Right lung (tissue), 10 donors: ENCODE measurements around the gene CHST12. TPM values are rescaled to one million over a fixed set of nuclear protein-coding genes. Genes with fewer than 3 reads are reported as not detected.

Experiments
- DNase-seq, 2 donors: peaks; one replicate each; pipeline ENCODE4 v3.0.0-alpha.2; 2013
- long read RNA-seq, 8 donors: transcript quantifications; one replicate each; lab custom pipeline, GENCODE V29; 2026
- polyA plus RNA-seq, 5 donors: library from polyadenylated mRNA; unstranded; fragments of 120-200 nt; gene quantifications; one replicate each; pipeline versions ENCODE4 v1.2.1 to v1.2.3, GENCODE V29; 2013; ENCODE audit warnings: inconsistent platforms in 1 of 5, low replicate concordance in 1 of 5; ENCODE audit not compliant: insufficient read length in 5 of 5, insufficient read depth in 1 of 5

Gene CHST12
- polyA plus RNA-seq: 10 to 100 TPM in 4 of 5 donors, 1 to 10 TPM in 1; 9.9 to 22.2 (median 13.7) TPM
- long read RNA-seq, donor 1, full-length matches to known transcripts: 20 of 25 reads
- long read RNA-seq, donor 1, partial matches to known transcripts: 5 of 25 reads
- long read RNA-seq, donor 1, other reads (novel, unspliced or antisense): 0 of 25 reads
- long read RNA-seq, donor 2, full-length matches to known transcripts: 9 of 9 reads
- long read RNA-seq, donor 2, partial matches to known transcripts: 0 of 9 reads
- long read RNA-seq, donor 2, other reads (novel, unspliced or antisense): 0 of 9 reads
- long read RNA-seq, donor 3, full-length matches to known transcripts: 14 of 24 reads
- long read RNA-seq, donor 3, partial matches to known transcripts: 10 of 24 reads
- long read RNA-seq, donor 3, other reads (novel, unspliced or antisense): 0 of 24 reads
- long read RNA-seq, donor 4, full-length matches to known transcripts: 4 of 4 reads
- long read RNA-seq, donor 4, partial matches to known transcripts: 0 of 4 reads
- long read RNA-seq, donor 4, other reads (novel, unspliced or antisense): 0 of 4 reads
- long read RNA-seq, donor 5, full-length matches to known transcripts: 17 of 17 reads
- long read RNA-seq, donor 5, partial matches to known transcripts: 0 of 17 reads
- long read RNA-seq, donor 5, other reads (novel, unspliced or antisense): 0 of 17 reads
- long read RNA-seq, donor 6, full-length matches to known transcripts: 17 of 27 reads
- long read RNA-seq, donor 6, partial matches to known transcripts: 5 of 27 reads
- long read RNA-seq, donor 6, other reads (novel, unspliced or antisense): 5 of 27 reads
- long read RNA-seq, donor 7, full-length matches to known transcripts: 11 of 18 reads
- long read RNA-seq, donor 7, partial matches to known transcripts: 7 of 18 reads
- long read RNA-seq, donor 7, other reads (novel, unspliced or antisense): 0 of 18 reads
- long read RNA-seq, donor 8, full-length matches to known transcripts: 4 of 4 reads
- long read RNA-seq, donor 8, partial matches to known transcripts: 0 of 4 reads
- long read RNA-seq, donor 8, other reads (novel, unspliced or antisense): 0 of 4 reads

DNA sequence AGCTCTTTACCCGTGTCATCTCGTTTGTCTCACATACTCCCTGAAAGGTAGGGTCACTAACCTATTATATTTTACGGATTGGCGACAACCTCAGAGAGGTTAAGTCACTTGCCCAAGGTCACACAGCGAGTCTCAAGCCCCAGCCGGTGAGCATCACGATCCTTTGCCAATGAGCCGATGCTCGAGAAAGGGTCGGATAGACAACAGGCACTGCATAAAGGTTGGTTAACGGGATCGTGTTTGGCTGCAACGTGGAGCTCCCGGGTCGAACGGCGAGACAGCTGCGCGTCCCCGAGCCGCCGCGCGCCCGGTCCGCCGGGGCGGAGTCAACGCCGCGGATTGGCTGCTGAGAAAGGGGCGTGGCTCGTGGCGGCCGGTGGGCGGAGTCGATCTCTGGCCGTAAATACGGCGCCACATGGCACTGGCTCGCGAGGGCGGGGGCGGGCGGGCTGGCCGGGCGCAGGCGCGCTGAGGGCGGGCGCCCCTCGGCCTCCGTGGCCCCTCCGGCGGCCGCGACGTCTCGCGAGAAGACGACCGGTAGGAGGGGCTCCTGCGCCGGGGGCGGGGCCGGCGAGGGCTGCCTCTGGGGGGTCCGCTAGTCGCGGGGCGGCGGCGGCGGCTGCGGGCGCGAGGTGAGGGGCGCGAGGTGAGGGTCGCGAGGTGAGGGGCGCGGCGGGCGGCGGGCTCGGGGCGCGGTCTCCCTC is at the start of gene CHST12:
CHST12 (plus strand) TSS at position 598 of the 704 bp plus-strand sequence. CDS start 29,029 bp downstream, outside the sequence.
- peak; percentile 93 to 94 for DNase-seq

DNA sequence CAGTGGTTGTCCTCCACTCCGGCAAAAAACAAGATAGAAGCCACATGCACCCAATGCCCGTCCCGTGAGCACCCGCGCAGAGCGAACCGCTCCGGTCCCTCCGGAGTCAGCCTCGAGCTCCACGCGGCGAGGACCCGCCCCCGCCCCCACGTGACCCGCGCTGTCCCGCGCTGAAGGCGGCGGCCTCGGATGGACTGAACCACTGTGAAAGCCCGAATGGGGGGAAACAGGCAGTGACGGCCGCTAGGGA is 49.5 kb upstream of the CHST12 start:
- peak in 1 of 2 donors; percentile 93 for DNase-seq

DNA sequence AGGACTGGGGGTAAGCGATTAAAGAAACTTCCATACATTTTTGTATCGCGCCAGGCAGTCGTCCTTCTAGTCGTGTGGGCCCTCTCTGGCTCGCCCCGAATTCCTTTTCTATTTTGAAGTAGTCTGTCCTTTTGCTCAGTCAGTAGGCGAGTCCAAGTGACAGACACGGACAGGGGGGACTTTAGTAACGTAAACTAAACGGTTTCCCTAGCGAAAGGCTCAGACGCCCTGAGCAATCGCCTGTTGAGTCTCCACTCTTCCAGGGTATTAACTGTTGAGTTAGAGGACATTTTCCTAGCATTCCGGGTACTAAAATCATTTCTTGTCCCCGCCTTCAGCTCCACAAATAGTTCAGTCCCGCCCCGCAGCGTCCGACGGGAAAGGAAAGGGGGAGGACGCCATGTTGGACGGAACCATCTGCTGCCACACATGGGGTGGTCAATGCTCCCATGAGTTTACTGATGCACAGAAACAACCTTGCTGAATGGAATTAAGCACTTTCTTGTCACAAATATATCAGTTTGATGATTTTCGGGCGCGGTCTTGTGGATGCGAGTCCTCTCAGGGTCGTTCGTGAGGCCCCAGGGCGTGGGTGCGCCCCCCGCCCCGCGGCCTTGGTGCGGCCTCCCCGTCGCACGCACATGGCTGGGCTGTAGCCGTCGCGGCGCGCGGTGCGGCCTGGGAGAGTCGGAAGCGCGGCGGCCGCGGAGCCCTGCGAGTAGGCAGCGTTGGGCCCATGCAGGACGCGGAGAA is 49.0 kb upstream of the CHST12 start, which contains the start of gene EIF3B:
EIF3B (plus strand) TSS at position 642 of the 753 bp plus-strand sequence; CDS start at position 737, 95 bp downstream.
- peak; percentile 98 for DNase-seq

DNA sequence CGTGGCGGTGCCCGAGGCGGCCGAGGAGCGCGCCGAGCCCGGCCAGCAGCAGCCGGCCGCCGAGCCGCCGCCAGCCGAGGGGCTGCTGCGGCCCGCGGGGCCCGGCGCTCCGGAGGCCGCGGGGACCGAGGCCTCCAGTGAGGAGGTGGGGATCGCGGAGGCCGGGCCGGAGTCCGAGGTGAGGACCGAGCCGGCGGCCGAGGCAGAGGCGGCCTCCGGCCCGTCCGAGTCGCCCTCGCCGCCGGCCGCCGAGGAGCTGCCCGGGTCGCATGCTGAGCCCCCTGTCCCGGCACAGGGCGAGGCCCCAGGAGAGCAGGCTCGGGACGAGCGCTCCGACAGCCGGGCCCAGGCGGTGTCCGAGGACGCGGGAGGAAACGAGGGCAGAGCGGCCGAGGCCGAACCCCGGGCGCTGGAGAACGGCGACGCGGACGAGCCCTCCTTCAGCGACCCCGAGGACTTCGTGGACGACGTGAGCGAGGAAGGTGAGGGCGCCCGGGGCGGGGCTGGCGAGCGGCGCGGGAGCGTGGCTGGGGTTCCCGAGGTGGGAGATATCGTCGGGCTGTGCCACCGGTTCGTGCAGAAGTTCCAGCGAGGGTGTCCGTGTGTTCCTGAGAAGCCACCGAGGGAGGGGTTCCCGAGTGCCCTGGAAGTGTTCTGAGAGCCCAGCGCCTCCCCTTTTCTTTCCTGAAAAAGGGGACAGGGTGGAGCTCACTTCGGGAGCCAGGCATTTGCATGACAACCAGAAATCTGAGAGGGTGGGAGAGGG is 48.3 kb upstream of the CHST12 start:
- no peak for DNase-seq

DNA sequence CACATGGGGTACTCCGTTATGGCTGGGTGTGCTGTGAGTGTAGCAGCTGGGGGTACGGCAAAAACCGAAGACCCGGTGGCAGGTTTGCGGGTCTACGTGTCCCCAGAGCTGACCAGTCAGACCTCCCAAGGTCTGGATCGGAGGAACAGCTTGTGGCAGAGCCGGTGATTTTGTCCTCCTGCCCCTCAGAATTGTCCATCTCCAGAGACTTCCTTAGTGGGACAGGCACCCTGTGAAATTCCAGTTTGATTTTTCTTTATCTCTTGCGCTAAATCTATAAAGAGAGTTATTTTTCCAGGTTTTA is 47.8 kb upstream of the CHST12 start:
- no peak for DNase-seq

DNA sequence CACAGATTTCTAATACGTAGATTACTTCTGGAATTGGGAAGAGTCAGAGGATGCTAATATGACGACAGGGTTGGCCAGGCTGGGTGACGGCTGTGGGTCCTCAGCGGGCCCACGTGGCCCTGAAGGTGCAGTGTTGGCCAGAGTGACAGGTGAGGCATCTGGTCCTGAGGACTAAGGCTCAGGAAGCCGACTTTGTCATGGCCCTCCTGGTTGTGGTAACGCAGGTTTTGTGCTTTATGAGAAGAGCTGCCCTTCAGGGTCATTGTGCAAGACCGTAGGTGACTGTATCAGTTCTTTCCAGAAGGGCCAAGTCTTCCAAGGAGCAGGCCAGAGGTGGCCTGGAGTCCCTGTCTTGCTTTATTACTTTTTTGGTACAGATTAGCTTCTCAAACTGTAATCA is 46.2 kb upstream of the CHST12 start:
- no peak for DNase-seq

DNA sequence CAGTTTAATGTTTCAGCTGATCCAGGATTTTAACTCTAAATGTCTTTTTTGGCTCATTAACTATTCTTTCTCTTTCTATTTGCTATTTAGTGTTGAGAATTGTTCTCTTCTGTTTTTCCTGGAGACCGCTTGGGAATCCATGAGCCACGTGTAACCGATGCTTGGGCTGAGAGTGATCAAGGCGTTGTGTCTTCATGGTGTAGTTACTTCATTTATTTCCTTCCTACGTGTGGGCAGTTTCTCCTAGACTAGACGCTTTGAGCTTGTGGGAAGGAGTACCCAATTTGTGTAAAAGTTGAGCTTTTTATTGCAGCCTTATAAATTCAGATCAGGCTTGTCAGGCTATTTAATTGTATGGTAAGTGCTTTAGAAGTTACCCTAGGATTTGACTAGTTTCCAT is 45.8 kb upstream of the CHST12 start:
- no peak for DNase-seq

DNA sequence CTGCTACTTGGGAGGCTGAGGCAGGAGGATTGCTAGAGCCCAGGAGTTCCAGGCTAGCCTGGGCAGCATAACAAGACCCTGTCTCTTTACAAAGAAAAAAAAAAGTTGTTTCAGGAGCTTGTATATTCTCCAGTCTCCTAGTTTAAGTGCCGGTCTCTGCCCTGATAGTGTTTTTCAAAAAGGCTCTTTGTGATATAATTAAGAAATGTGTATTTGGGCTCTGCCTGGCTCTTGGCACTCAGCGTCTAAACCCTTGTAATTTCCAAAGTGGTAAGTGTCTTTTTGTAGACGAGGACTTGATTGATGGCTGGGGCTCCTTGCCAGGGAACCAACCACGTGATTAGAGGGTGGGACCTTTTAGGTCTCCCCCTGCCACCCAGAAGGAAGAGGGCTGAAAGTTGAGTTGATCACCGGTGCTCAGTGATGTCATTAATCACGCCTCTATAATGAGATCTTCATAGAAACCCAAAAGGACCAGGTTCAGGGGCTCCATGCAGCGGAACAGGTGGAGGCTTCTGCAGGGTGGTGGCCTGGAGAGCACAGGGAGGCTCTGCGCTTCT is 44.4 kb upstream of the CHST12 start:
- DNase-seq: no peak

DNA sequence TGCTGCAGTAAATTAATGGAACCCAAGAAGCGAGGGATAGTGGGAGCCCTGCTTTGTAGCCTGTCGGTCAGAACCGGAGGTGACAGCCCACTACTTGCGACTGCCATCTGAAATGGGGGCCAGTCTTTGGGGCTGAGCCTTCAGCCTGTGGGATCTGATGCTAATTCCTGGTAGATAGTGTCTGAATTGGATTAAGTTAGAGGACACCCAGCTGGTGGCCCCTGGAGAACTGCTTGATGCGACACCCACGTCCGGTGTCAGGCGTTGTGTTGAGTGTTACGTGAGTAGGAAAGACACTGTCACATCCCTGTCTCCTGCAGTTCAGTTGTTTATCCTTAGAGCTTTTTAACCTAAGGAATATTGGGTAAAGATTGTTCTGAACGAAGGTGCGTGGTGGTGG is 43.8 kb upstream of the CHST12 start:
- no peak for DNase-seq

DNA sequence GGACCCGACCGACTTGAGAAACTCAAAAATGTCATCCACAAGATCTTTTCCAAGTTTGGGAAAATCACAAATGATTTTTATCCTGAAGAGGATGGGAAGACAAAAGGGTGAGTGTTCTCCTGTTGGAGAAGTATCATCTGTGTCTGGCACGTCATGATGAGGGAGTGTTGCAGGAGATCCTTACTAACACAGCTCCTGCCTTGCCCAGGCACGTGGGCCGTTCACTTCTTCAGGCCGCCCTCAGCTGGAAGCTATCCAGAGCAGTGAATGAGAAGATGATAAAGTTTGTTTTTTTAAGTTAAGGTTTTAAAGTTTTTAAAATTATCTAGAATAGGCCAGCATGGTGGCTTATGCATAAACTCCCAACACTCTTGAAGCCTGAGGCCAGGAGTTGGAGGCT is 42.6 kb upstream of the CHST12 start:
- DNase-seq: no peak

DNA sequence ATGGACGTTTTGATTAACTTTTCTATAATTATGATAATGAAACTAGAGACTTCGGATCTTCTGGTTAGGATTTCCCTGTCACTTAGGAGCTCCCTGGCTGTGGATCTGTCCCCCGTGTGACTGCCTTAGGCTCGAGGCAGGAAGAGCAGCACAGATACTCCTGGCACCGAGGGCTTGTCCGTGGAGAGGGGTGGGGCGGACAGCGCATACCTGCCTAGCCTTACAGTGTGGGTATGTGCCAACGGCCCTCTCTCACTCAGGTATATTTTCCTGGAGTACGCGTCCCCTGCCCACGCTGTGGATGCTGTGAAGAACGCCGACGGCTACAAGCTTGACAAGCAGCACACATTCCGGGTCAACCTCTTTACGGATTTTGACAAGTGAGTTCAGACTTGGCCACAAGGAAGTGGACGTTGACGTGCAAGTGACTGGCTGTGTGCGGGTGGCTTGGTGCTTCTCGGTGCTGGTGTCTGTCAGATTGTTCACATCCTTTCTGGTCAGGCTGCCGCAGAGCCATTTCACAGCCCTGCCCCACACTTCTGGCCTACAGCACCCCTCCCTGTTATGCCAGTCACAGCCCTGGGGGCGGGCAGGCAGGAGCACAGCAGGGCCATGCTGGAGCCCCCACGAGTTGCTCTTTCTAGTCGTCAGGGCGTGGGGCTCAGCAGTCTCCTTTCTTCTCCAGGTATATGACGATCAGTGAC is 40.9 kb upstream of the CHST12 start:
- no peak for DNase-seq

DNA sequence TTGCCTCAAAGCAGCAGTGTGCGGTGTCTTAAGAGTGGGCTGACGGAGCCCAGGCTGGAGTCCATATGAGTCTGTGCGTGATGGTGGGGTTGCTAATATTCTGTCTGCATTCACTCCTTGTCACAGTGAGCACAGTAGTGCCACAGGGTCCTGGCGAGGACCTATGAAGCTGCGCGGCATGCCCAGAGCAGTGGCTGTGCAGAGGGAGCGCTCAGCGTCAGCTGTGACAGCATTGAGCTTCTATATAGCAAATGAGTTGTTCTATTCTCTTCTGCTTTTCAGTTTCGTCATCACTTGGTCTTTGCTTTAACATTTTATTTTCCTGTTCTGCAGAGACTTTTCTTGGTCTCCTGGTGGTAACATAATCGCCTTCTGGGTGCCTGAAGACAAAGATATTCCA is 34.3 kb upstream of the CHST12 start:
- DNase-seq: no peak

DNA sequence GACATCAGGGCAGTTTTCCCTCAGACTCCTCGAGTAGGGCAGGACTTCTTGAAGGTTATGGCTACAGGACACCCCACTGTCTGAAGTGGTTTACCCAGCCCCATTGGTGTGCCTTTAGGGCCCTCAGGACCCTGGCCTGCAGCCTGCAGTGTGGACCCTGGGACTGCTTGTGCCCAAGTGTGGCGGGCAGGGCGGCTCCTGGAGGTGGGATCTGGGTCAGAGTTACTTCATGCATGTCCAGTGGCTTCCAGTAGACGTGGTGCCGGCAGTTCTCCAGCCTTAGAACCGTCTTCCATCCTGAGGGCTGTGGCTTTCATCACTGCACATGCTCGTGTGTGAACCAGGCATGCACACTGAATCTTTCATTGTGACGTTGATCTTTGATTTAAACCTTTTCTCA is 32.1 kb upstream of the CHST12 start:
- no peak for DNase-seq

DNA sequence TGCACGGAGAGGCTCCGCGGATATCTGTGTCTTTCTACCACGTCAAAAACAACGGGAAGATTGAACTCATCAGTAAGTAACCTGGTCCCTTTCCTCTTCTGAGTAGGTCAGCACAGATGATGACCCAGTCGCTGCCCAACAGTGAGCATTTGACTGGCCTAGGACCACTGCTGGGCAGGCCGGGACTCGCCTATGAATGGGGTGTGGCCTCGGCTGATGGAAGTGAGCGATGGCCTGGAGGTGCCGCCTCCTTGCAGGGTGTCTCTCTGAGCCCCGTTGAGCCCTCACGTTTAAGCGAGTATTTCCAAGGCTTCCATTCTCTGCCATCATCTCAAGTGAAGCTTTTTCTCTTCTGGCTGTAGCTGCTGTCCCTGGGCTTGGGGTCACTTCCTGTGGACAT is 30.7 kb upstream of the CHST12 start:
- DNase-seq: no peak

DNA sequence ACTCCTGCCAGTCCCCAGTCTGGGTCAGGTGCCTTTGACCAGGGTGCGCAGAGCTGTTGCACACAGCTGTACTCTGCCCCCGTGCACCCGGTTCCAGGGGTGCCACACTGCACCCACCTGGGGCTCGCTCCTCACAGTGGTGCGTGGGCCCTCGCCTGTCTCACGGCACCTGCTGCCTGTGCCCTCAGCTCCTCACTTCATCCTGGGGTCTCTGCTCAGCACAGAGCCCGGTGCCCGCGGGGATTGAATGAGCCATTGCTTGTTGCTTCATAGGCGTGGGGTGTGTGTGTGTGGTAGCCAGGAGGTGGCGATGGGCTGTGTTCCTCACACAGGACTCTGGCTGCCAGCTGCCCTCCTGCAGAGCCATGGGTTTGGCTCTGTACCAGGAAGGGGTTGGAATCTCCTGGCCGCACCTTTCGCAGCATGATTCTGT is 30.3 kb upstream of the CHST12 start:
- no peak for DNase-seq

DNA sequence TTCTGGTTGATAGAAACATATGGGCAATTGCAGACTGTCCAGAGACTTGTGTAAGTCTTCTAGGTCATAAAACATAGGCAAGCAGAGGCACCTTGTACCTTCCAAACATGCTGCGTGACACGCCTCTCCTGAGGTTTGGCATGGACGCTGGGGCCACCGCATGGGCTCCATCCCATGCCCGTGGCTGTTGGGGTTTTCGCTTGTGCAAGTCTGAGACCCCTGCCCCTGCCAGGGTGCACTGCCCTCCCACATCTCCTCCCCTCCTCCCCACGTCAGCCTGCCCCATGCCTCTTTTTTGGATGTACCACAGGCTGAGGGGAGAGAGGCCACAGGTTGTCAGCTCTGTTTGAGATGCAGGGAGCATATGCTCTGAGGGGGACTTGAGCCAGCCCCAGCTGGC is 29.8 kb upstream of the CHST12 start:
- DNase-seq: no peak

DNA sequence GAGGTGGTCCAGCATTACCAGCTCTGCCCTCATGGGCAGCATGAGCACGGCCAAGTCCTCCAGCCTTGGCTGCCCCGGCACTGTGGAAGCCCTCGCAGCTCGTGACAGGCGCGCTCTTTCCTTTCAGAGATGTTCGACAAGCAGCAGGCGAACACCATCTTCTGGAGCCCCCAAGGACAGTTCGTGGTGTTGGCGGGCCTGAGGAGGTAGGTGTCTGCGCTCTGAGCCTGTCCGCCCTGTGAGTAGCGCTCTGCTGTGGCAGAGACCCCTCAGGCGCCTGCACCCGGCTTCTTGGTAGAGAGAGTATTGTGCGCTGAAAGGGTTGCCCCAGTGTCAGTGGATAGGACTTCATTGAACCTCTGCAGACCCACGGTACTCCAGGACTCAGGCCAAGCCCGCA is 29.0 kb upstream of the CHST12 start:
- no peak for DNase-seq

DNA sequence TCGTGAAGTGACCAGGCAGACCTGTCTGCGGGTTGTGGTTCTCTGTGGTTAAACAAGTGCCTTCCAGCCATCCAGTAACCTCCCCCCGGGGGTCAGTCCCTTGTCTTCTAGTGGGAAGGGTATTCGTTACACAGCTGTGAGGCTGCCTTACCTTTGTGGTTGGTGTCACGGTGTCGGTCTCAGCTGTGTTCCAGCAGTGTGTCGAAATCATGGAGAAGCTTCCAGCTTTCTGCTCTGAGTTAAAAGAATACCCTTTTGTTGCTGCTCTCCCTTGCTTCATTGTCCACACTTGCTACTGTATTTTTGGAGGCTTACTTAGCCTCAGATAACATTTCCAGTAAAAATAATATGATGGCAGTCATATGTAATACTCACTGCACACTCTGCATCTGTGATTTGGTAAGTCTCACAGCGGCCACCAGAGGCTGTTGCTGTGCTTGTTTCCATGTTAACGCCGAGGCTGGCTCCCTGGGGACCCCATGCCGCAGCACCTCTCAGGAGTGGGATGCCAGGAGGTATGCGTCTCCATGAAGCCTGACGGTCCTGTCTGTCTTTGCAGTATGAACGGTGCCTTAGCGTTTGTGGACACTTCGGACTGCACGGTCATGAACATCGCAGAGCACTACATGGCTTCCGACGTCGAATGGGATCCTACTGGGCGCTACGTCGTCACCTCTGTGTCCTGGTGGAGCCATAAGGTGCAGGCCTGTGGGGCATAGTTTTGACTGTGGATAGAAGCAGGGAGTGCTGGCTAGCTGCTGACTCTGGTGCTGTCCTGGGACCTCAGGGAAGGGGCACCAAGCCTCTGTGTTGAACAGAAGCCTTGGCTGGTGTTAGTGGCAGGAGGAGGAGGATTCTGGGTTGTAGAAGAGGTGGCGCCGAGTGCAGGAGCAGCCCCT is 28.3 kb upstream of the CHST12 start:
- no peak for DNase-seq
